ENCODE data around the gene GNA12.

DNA sequence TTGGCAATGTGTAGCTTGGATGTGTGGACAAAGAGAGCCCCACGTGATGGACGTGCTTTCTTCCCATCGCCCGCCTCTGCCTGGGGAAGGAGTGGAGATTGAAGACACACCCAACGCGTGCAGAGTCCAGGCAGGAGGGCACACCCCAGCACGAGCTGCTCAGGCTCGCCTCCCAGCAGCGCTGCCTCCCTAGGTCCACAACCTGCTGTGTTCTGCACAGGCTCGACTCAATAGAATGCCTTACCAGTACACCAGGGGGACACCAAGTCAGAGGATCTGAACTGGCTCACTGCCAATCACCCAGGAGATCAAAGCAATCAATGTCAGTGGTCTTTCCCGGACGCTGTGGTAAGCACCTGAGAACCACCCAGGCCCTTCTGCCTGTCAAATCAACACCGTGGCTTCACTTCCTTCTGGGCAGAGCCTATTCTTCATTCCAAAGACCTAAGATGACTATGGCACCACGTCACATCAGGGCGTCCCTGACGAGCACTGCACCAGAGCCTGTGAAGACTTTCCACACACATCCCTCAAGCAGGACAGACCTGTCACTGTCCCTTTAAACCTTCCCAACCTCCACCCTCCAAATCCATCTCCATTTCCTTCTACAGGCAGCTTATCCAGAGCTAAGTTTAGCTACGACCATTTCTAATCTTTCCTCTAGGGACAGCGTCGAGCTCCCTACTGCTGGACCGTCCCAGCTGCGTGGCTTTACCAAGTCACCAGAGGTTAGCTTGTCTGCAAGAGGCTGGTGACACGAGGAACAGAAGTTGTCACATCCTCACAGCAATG is 83.8 kb downstream of the GNA12 start:
- TF ChIP-seq CTCF (IDR thresholded peaks at IDR 0.05) (peak; percentile 11 to 68 (median 56)), POLR2A (IDR thresholded peaks at IDR 0.05) (peak in 1 of 2 donors; percentile 65)

Data from adrenal gland (tissue), 5 donors.